HCT116 (cell line): ENCODE results near the gene SMIM41. TPM values are rescaled to one million over a fixed set of nuclear protein-coding genes. Genes with fewer than 3 reads are reported as not detected.

Experiments used
- ATAC-seq: fragments of 200-7000 bp; cut with Tn5 transposase; 2 replicates; pipeline ENCODE4 v1.9.1; 2020; ENCODE audit warnings: mild to moderate bottlenecking, moderate library complexity
- BruUV-seq: library from RNA; stranded (reverse); fragments of 400-500 nt; replicated peaks from 2 replicates; lab custom pipeline; 2021; lab: Mats Ljungman, UMichigan
- CTCF ChIA-PET: fragments of 300-600 bp; sonication (Branson Sonifier 250); formaldehyde crosslinking; loops from one replicate; lab custom pipeline; 2021; ENCODE audit warnings: antibody characterized with exemption; lab: Charles Lee
- POLR2A ChIA-PET: fragments of 300-600, 350-600 bp; sonication (Branson Sonifier 250); formaldehyde crosslinking; loops from one replicate; lab custom pipeline; 2021; ENCODE audit warnings: antibody characterized with exemption; lab: Charles Lee
- RAD21 ChIA-PET, 2 experiments: fragments of 300-600 bp; sonication (Branson Sonifier 250); formaldehyde crosslinking; loops; one replicate each; lab custom pipeline; 2023; ENCODE audit warnings: low total read pairs in 2 of 2; ENCODE audit not compliant: uncharacterized antibody in 2 of 2, unreplicated experiment in 2 of 2, low non-redundant PET in 1 of 2; lab: Charles Lee
- DNase-seq: peaks from one replicate; pipeline ENCODE4 v3.0.0-alpha.2; 2010; ENCODE audit warnings: low read depth, low spot score
- H2AFZ ChIP-seq: fragments of 200-600 bp; shearing (Covaris generic), sonication (generic); 2 replicates; pipeline ENCODE4 v1.6.1; 2017; ENCODE audit warnings: low read depth, mixed run types, mixed read lengths, antibody characterized with exemption, low read length; ENCODE audit not compliant: poor library complexity, severe bottlenecking
- H3K27ac ChIP-seq: 2 replicates; pipeline ENCODE4 v1.5.1; 2012; ENCODE audit warnings: low read depth, low read length
- H3K27me3 ChIP-seq: fragments of 200-600 bp; sonication (generic); 2 replicates; pipeline ENCODE4 v1.6.1; 2016; ENCODE audit warnings: mixed run types, low read length, mixed read lengths; ENCODE audit not compliant: insufficient read depth
- H3K36me3 ChIP-seq, 2 experiments: fragments of 200-500 bp in 1 of 2; fragments of 200-600 bp in 1 of 2; sonication (Bioruptor generic) in 1 of 2; sonication (generic) in 1 of 2; 2 replicates each; pipeline versions ENCODE4 v1.5.1 to v1.6.1; 2014 to 2016; ENCODE audit warnings: low read length in 2 of 2, inconsistent platforms in 1 of 2, mixed read lengths in 1 of 2, mixed run types in 1 of 2; ENCODE audit not compliant: insufficient read depth in 2 of 2, control insufficient read depth in 1 of 2
- H3K4me1 ChIP-seq, 2 experiments: fragments of 200-600 bp in 1 of 2; sonication (generic) in 1 of 2; 2 replicates each; pipeline versions ENCODE4 v1.5.1 to v1.6.1; 2012 to 2017; ENCODE audit warnings: low read length in 2 of 2, inconsistent platforms in 1 of 2, mild to moderate bottlenecking in 1 of 2, mixed read lengths in 1 of 2, mixed run types in 1 of 2, moderate library complexity in 1 of 2; ENCODE audit not compliant: insufficient read depth in 2 of 2, control insufficient read depth in 1 of 2
- H3K4me2 ChIP-seq: fragments of 200-600 bp; sonication (generic); 2 replicates; pipeline ENCODE4 v1.6.1; 2017; ENCODE audit warnings: mixed run types, low read length, mixed read lengths
- H3K4me3 ChIP-seq, 2 experiments: fragments of 200-600 bp in 1 of 2; sonication (generic) in 1 of 2; replicated peaks in 1 of 2; 2 replicates each; pipeline ENCODE4 v1.5.1; 2011 to 2016; ENCODE audit warnings: low read length in 2 of 2, control low read depth in 1 of 2, low read depth in 1 of 2, mild to moderate bottlenecking in 1 of 2, mixed read lengths in 1 of 2, mixed run types in 1 of 2
- H3K79me2 ChIP-seq: fragments of 200-600 bp; sonication (generic); 2 replicates; pipeline ENCODE4 v1.6.1; 2017; ENCODE audit warnings: mild to moderate bottlenecking, mixed run types, low read length, moderate library complexity, mixed read lengths; ENCODE audit not compliant: insufficient read depth
- H3K9ac ChIP-seq: fragments of 200-600 bp; sonication (generic); 2 replicates; pipeline ENCODE4 v1.6.1; 2016; ENCODE audit warnings: low read length, mixed read lengths
- H3K9me2 ChIP-seq: fragments of 200-600 bp; sonication (generic), shearing (Covaris generic); 2 replicates; pipeline ENCODE4 v1.6.1; 2017; ENCODE audit warnings: mixed run types, mild to moderate bottlenecking, moderate library complexity; ENCODE audit not compliant: insufficient read depth
- H3K9me3 ChIP-seq, 2 experiments: fragments of 200-500 bp in 1 of 2; fragments of 200-600 bp in 1 of 2; sonication (Bioruptor generic) in 1 of 2; sonication (generic) in 1 of 2; 2 replicates each; pipeline ENCODE4 v1.6.1; 2014 to 2017; ENCODE audit warnings: low read length in 2 of 2, mixed read lengths in 2 of 2, inconsistent platforms in 1 of 2, low read depth in 1 of 2, mild to moderate bottlenecking in 1 of 2, mixed run types in 1 of 2, moderate library complexity in 1 of 2; ENCODE audit not compliant: control insufficient read depth in 1 of 2, insufficient read depth in 1 of 2
- H4K20me1 ChIP-seq: fragments of 200-600 bp; sonication (generic), shearing (Covaris generic); 2 replicates; pipeline ENCODE4 v1.6.1; 2017; ENCODE audit warnings: mixed run types, mild to moderate bottlenecking, moderate library complexity; ENCODE audit not compliant: insufficient read depth
- CBX3 ChIP-seq: IDR thresholded peaks from 2 replicates; pipeline ENCODE4 v1.6.1; 2012; ENCODE audit warnings: low read depth
- CEBPB ChIP-seq: IDR thresholded peaks from 2 replicates; pipeline ENCODE4 v1.6.1; 2012; ENCODE audit warnings: low read depth
- ELF1 ChIP-seq: IDR thresholded peaks from 2 replicates; pipeline ENCODE4 v1.6.1; 2012; ENCODE audit warnings: low read depth, borderline replicate concordance
- EZH2 ChIP-seq: fragments of 200-600 bp; sonication (generic); IDR thresholded peaks from 2 replicates; pipeline ENCODE4 v1.6.1; 2017; ENCODE audit warnings: antibody characterized with exemption, mixed run types
- EZH2phosphoT487 ChIP-seq: fragments of 200-600 bp; IDR thresholded peaks from 2 replicates; pipeline ENCODE4 v1.6.1; 2018; ENCODE audit warnings: antibody characterized with exemption, borderline replicate concordance
- FOSL1 ChIP-seq: IDR thresholded peaks from 2 replicates; pipeline ENCODE4 v1.6.1; 2012; ENCODE audit warnings: low read depth
- JUND ChIP-seq: IDR thresholded peaks from 2 replicates; pipeline ENCODE4 v1.6.1; 2012
- POLR2A ChIP-seq: IDR thresholded peaks from 2 replicates; pipeline ENCODE4 v1.7.0; 2011; ENCODE audit warnings: borderline replicate concordance; ENCODE audit not compliant: insufficient read depth, insufficient read length; ENCODE audit errors: extremely low read depth
- POLR2AphosphoS5 ChIP-seq: IDR thresholded peaks from 2 replicates; pipeline ENCODE4 v1.6.1; 2011; ENCODE audit warnings: mild to moderate bottlenecking, low read depth, low read length, moderate library complexity
- SIN3A ChIP-seq: IDR thresholded peaks from 2 replicates; pipeline ENCODE4 v1.6.1; 2012; ENCODE audit warnings: low read depth
- SP1 ChIP-seq: IDR thresholded peaks from 2 replicates; pipeline ENCODE4 v1.6.1; 2012; ENCODE audit warnings: low read depth
- TCF7L2 ChIP-seq: IDR thresholded peaks from 2 replicates; pipeline ENCODE4 v1.7.0; 2011; ENCODE audit warnings: borderline replicate concordance, inconsistent platforms; ENCODE audit not compliant: insufficient read depth, insufficient read length; ENCODE audit errors: extremely low read depth
- YY1 ChIP-seq: IDR thresholded peaks from 2 replicates; pipeline ENCODE4 v1.6.1; 2011; ENCODE audit warnings: low read length, low read depth, moderate library complexity, mild to moderate bottlenecking; ENCODE audit not compliant: insufficient replicate concordance; ENCODE audit errors: extremely low read depth
- ZFX ChIP-seq: fragments of 450-650 bp; IDR thresholded peaks from 2 replicates; pipeline ENCODE4 v1.6.1; 2017
- ZNF274 ChIP-seq: fragments of 200-500 bp; sonication (Bioruptor generic); IDR thresholded peaks from 2 replicates; pipeline ENCODE4 v1.6.1; 2014; ENCODE audit warnings: mild to moderate bottlenecking, low read depth, low read length, inconsistent platforms
- intact Hi-C: fragments of 100-400 bp; cut with micrococcal nuclease; formaldehyde crosslinking; loops from 2 replicates; pipeline ENCODE4 v1.10.0; 2022
- total RNA-seq: library from RNA; stranded (reverse); gene quantifications from one replicate; pipeline ENCODE4 v1.2.1, GENCODE V29; 2021; ENCODE audit not compliant: unreplicated experiment
- TF ChIP-seq, protein P1 (sequence below): IDR thresholded peaks from 2 replicates; pipeline ENCODE4 v1.6.1; 2012
- TF ChIP-seq, protein P2 (sequence below), 3 experiments: fragments of 200-600 bp in 1 of 3; sonication (generic) in 1 of 3; IDR thresholded peaks in 2 of 3; conservative IDR thresholded peaks in 1 of 3; 2 replicates each; pipeline ENCODE4 v1.5.1; 2012 to 2017; ENCODE audit warnings: low read depth in 2 of 3, low read length in 2 of 3, antibody characterized with exemption in 1 of 3, borderline replicate concordance in 1 of 3, control low read depth in 1 of 3, mild to moderate bottlenecking in 1 of 3, mixed read lengths in 1 of 3, mixed run types in 1 of 3, moderate library complexity in 1 of 3; ENCODE audit not compliant: insufficient read depth in 1 of 3
- TF ChIP-seq, protein P3 (sequence below): IDR thresholded peaks from 2 replicates; pipeline ENCODE4 v1.6.1; 2011; ENCODE audit warnings: mild to moderate bottlenecking, low read length, moderate library complexity; ENCODE audit not compliant: insufficient replicate concordance; ENCODE audit errors: extremely low read depth
- TF ChIP-seq, protein P4 (sequence below): IDR thresholded peaks from 2 replicates; pipeline ENCODE4 v1.6.1; 2012

The SMIM41 gene
- total RNA-seq, 1 experiment from 2014 or later: not detected

DNA sequence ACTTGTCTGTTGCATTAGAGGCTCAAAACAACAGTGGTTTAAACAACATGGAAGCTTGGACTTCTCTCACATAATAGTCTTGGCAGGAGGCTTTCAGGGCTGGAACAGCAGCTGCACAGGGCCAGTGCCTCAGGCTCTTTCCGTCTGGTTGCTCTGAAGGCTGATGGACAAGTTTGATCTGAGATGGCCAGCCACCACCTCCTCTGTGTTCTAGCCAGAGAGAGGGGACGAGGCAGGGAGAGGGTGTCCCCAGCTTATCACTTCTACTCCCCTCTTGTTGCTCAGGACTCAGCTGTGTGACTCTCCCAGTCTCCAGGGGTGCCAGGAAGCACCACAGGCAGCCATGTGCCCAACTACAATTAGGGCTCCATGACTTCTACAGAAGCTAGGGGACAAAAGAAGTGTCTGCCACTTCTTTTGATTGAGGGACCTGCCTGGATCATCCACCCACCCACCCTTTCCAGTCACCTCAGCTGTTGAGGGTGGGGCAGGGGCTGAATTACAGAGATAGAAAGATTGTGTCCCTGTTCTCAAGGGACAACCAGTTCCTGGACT, 46.6 kb downstream of the SMIM41 start (continued):
- TF ChIP-seq ELF1 (no peak), CBX3 (no peak), JUND (no peak), EZH2 (no peak), TCF7L2 (no peak), CEBPB (no peak)
- TF ChIP-seq, protein P1, sequence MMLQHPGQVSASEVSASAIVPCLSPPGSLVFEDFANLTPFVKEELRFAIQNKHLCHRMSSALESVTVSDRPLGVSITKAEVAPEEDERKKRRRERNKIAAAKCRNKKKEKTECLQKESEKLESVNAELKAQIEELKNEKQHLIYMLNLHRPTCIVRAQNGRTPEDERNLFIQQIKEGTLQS: no peak

DNA sequence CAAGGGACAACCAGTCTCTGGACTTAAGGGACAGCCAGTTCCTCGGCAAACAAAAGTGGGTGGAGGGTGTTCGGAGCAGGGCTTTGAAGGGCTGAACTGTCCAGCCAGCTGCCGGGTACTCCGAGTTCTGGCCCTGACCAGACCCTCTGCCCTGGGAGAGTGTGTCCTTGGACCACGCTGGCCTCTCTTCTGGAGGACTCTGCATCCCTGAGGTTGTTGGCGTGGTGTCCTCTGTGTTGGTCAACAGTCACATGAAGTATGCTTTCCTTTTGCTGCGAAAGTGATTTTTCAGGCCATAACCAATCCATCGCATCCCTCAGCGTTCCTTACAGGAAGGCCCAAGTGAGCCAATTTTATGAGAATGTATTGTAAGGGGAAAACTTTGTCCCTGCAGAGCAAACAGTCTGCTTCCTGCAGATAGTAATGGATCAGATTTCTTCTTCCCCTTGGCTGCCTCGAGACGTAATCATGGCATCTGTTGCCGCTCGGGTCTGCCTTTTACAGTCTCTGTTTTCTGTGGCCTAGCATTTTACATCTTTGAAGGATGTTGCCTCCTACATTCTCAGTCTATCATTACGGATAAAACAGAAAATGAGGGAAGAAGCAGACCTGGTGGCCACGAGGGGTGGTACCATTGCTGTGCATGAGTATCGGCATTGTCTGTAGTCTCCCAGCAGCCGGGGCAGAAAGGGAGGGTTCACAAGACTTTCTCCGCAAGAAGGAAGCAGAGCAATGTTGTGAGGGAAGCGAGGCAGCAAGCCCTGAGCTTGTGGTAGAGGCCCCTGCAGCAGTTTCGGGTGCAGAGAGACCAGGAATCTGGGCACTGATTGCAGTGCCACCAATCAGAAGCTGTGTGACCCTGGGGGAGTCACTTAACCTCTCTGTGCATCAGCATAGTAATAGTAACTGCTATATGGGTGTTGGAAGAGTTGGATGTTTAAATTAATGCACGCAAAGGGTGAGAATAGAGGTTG, 47.4 kb downstream of the SMIM41 start:
- intact Hi-C loops: no loop called here
- RAD21 ChIA-PET: no interaction called here
- Histone ChIP-seq H3K9me2 (no peaks in the 10 kb centered on the region), H2AFZ (no peak overlapping the region), H3K4me1 (peaks cover 0 to 3% of the 10 kb centered on the region in 2 experiments; a peak in 2 of 4 replicates)
- TF ChIP-seq, protein P2, sequence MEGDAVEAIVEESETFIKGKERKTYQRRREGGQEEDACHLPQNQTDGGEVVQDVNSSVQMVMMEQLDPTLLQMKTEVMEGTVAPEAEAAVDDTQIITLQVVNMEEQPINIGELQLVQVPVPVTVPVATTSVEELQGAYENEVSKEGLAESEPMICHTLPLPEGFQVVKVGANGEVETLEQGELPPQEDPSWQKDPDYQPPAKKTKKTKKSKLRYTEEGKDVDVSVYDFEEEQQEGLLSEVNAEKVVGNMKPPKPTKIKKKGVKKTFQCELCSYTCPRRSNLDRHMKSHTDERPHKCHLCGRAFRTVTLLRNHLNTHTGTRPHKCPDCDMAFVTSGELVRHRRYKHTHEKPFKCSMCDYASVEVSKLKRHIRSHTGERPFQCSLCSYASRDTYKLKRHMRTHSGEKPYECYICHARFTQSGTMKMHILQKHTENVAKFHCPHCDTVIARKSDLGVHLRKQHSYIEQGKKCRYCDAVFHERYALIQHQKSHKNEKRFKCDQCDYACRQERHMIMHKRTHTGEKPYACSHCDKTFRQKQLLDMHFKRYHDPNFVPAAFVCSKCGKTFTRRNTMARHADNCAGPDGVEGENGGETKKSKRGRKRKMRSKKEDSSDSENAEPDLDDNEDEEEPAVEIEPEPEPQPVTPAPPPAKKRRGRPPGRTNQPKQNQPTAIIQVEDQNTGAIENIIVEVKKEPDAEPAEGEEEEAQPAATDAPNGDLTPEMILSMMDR (IDR thresholded peaks at IDR 0.05 in 2 of 3, conservative IDR thresholded peaks at IDR 0.05 in 1 of 3; ENCODE audit: borderline replicate concordance in 1 of 3, insufficient read depth in 1 of 3, low read depth in 2 of 3, low read length in 2 of 3): no peak
- TF ChIP-seq POLR2A (no peak), EZH2phosphoT487 (no peak), ZNF274 (no peak), POLR2AphosphoS5 (no peak), FOSL1 (no peak), ZFX (no peak), CBX3 (no peak), EZH2 (no peak), CEBPB (no peak), SP1 (no peak), SIN3A (no peak), YY1 (no peak), JUND (no peak)
- TF ChIP-seq, protein P3, sequence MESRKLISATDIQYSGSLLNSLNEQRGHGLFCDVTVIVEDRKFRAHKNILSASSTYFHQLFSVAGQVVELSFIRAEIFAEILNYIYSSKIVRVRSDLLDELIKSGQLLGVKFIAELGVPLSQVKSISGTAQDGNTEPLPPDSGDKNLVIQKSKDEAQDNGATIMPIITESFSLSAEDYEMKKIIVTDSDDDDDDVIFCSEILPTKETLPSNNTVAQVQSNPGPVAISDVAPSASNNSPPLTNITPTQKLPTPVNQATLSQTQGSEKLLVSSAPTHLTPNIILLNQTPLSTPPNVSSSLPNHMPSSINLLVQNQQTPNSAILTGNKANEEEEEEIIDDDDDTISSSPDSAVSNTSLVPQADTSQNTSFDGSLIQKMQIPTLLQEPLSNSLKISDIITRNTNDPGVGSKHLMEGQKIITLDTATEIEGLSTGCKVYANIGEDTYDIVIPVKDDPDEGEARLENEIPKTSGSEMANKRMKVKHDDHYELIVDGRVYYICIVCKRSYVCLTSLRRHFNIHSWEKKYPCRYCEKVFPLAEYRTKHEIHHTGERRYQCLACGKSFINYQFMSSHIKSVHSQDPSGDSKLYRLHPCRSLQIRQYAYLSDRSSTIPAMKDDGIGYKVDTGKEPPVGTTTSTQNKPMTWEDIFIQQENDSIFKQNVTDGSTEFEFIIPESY: no peak
- TF ChIP-seq, protein P4, sequence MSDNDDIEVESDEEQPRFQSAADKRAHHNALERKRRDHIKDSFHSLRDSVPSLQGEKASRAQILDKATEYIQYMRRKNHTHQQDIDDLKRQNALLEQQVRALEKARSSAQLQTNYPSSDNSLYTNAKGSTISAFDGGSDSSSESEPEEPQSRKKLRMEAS: no peak
- TF ChIP-seq, all 23 proteins: peak for 0
- ChIA-PET POLR2A (no interaction called here), CTCF (interaction anchor here (1.1 to 3.1 kb wide), 3 partner anchors 8 to 101 kb away, joined by 4 to 13 read pairs (median 10); no protein-coding TSS in a partner anchor)
- H3K27me3 ChIP-seq: no peaks in the 10 kb centered on the region
- H3K9ac ChIP-seq: no peak overlapping the region
- H4K20me1 ChIP-seq: no peaks in the 10 kb centered on the region
- no peaks in the 10 kb centered on the region for H3K36me3 ChIP-seq
- H3K4me2 ChIP-seq: no peak overlapping the region
- H3K9me3 ChIP-seq: no peaks in the 10 kb centered on the region
- ATAC-seq: no peak
- no peak overlapping the region for H3K4me3 ChIP-seq
- H3K27ac ChIP-seq: no peak overlapping the region
- H3K79me2 ChIP-seq: no peaks in the 10 kb centered on the region
- BruUV-seq: no TSS peak
- no peak for DNase-seq
